T-helper 17 cell (primary cell): ENCODE results near the gene ORC2. TPM values are rescaled to one million over a fixed set of nuclear protein-coding genes. Genes with fewer than 3 reads are reported as not detected.
"Not testable (repeated sequence)": the region's sequence is repeated elsewhere in the genome, so short reads cannot be mapped to it uniquely, and the experiment has no call there.

Experiments
- ATAC-seq: fragments of 150-1000 bp; cut with Tn5 transposase; 2 replicates; pipeline ENCODE4 v1.10.0; 2021; ENCODE audit warnings: mild to moderate bottlenecking, moderate library complexity
- DNase-seq, 3 donors: peaks; one replicate each; pipeline versions ENCODE4 v3.0.0 to v3.0.0-alpha.2; 2020 to 2021
- H3K9me3 ChIP-seq: one replicate; pipeline ENCODE4 v1.7.0; 2013; ENCODE audit warnings: low read length, mild to moderate bottlenecking; ENCODE audit not compliant: control insufficient read depth, poor library complexity, severe bottlenecking
- H3K27ac Mint-ChIP-seq: one replicate; pipeline ENCODE4 v1.8.0; 2022; ENCODE audit warnings: mild to moderate bottlenecking, moderate library complexity, mixed read lengths
- H3K27me3 Mint-ChIP-seq: one replicate; pipeline ENCODE4 v1.8.0; 2022; ENCODE audit warnings: mixed read lengths
- H3K36me3 Mint-ChIP-seq: one replicate; pipeline ENCODE4 v1.8.0; 2022; ENCODE audit warnings: low read depth, mixed read lengths
- H3K4me1 Mint-ChIP-seq: one replicate; pipeline ENCODE4 v1.8.0; 2022; ENCODE audit warnings: mild to moderate bottlenecking, mixed read lengths
- H3K4me3 Mint-ChIP-seq: one replicate; pipeline ENCODE4 v1.8.0; 2022; ENCODE audit warnings: mild to moderate bottlenecking, moderate library complexity, mixed read lengths
- total RNA-seq, 4 donors: library from RNA in 2 of 4; stranded (reverse) in 2 of 4; gene quantifications; one replicate each; pipeline ENCODE4 v1.2.3 and lab custom pipeline; 2022 to 2026

The ORC2 gene
- total RNA-seq, 2 donors from 2014 or later, result 28.7 to 29.8 TPM

- Mint-ChIP-seq H3K4me3 (no peak overlapping the region), H3K4me1 (peaks cover 2% of the 10 kb centered on the region), H3K27me3 (no peaks in the 10 kb centered on the region), H3K36me3 (peaks cover 10% of the 10 kb centered on the region), H3K27ac (no peak overlapping the region)
- H3K9me3 ChIP-seq, result no peaks in the 10 kb centered on the region
- ATAC-seq, result no peak
- DNase-seq, result no peak
Observed at GRCh38 chr2:200913654-200914053, 49.8 kb downstream of the ORC2 start.

- no peaks in the 10 kb centered on the region for H3K9me3 ChIP-seq
- H3K4me3 Mint-ChIP-seq, result no peak overlapping the region
- no peaks in the 10 kb centered on the region for H3K27me3 Mint-ChIP-seq
- no peak for DNase-seq
- no peak overlapping the region for H3K27ac Mint-ChIP-seq
- peaks cover 6% of the 10 kb centered on the region for H3K36me3 Mint-ChIP-seq
- H3K4me1 Mint-ChIP-seq, result peaks cover 2% of the 10 kb centered on the region
- no peak for ATAC-seq
Observed at GRCh38 chr2:200909958-200910357, 53.5 kb downstream of the ORC2 start.

GRCh38 chr2:200905618-200906296 lies 57.7 kb downstream of the ORC2 start:
- H3K27me3 Mint-ChIP-seq, result no peaks in the 10 kb centered on the region
- no peaks in the 10 kb centered on the region for H3K36me3 Mint-ChIP-seq
- no peak for ATAC-seq

GRCh38 chr2:200901459-200902072 lies 61.9 kb downstream of the ORC2 start:
- Mint-ChIP-seq H3K27ac (peak overlapping the region; percentile 79), H3K4me1 (peaks cover 5% of the 10 kb centered on the region), H3K36me3 (peaks cover 9% of the 10 kb centered on the region), H3K4me3 (no peak overlapping the region), H3K27me3 (no peaks in the 10 kb centered on the region)
- ATAC-seq, result peak; percentile 100
- H3K9me3 ChIP-seq, result no peaks in the 10 kb centered on the region
- DNase-seq, result peak; percentile 39 to 51 (median 49)

More at GRCh38 chr2:200905618-200906296, 57.7 kb downstream of the ORC2 start:
- H3K4me1 Mint-ChIP-seq, result peaks cover 2% of the 10 kb centered on the region
- peak in 1 of 3 donors; percentile 15 for DNase-seq
- H3K4me3 Mint-ChIP-seq, result no peak overlapping the region
- no peaks in the 10 kb centered on the region for H3K9me3 ChIP-seq
- H3K27ac Mint-ChIP-seq, result peak overlapping the region; percentile 43

GRCh38 chr2:200899482-200899881 lies 64.0 kb downstream of the ORC2 start:
- peaks cover 5% of the 10 kb centered on the region for H3K4me1 Mint-ChIP-seq
- no peak overlapping the region for H3K4me3 Mint-ChIP-seq
- H3K27me3 Mint-ChIP-seq, result no peaks in the 10 kb centered on the region
- DNase-seq (no peak), ATAC-seq (no peak)
- peaks cover 15% of the 10 kb centered on the region for H3K36me3 Mint-ChIP-seq
- H3K27ac Mint-ChIP-seq, result no peak overlapping the region
- H3K9me3 ChIP-seq, result no peaks in the 10 kb centered on the region

- ATAC-seq (peak; percentile 78), DNase-seq (peak; percentile 84 to 90 (median 87))
- Mint-ChIP-seq H3K4me3 (peak within 1 kb of the TSS; percentile 98), H3K27me3 (no peaks in the 10 kb centered on the region), H3K36me3 (peaks cover 2% of the 10 kb centered on the region), H3K4me1 (peaks cover 38% of the 10 kb centered on the region), H3K27ac (peak within 1 kb of the TSS; percentile 99)
- H3K9me3 ChIP-seq, result no peaks in the 10 kb centered on the region
Observed at GRCh38 chr2:200888704-200889625, 74.5 kb downstream of the ORC2 start, which contains the start of the genes NIF3L1 and PPIL3. TSS of gene NIF3L1 (plus strand) at chr2:200889371. CDS start at chr2:200891944, 2,573 bp downstream. TSS of gene PPIL3 (minus strand) at chr2:200889077. CDS start at chr2:200887615, 1,462 bp downstream.

- not testable (repeated sequence) for DNase-seq, H3K9me3 ChIP-seq, H3K27ac Mint-ChIP-seq, H3K4me3 Mint-ChIP-seq, H3K4me1 Mint-ChIP-seq, H3K27me3 Mint-ChIP-seq, H3K36me3 Mint-ChIP-seq, ATAC-seq
Observed at GRCh38 chr2:200881715-200882249, 81.7 kb downstream of the ORC2 start.

GRCh38 chr2:200878289-200878880 lies 85.1 kb downstream of the ORC2 start:
- no peak for ATAC-seq
- H3K9me3 ChIP-seq, result no peaks in the 10 kb centered on the region
- no peak overlapping the region for H3K4me3 Mint-ChIP-seq

GRCh38 chr2:200877443-200877842 lies 86.0 kb downstream of the ORC2 start:
- H3K4me1 Mint-ChIP-seq, result no peaks in the 10 kb centered on the region
- H3K27me3 Mint-ChIP-seq, result no peaks in the 10 kb centered on the region
- DNase-seq, result no peak
- no peak overlapping the region for H3K4me3 Mint-ChIP-seq
- H3K36me3 Mint-ChIP-seq, result peaks cover 2% of the 10 kb centered on the region
- no peaks in the 10 kb centered on the region for H3K9me3 ChIP-seq
- no peak overlapping the region for H3K27ac Mint-ChIP-seq
- no peak for ATAC-seq

More at GRCh38 chr2:200878289-200878880, 85.1 kb downstream of the ORC2 start:
- no peak for DNase-seq
- Mint-ChIP-seq H3K36me3 (peaks cover 4% of the 10 kb centered on the region), H3K27ac (no peak overlapping the region), H3K27me3 (no peaks in the 10 kb centered on the region), H3K4me1 (peaks cover 2% of the 10 kb centered on the region)

- ATAC-seq, result no peak
- no peak overlapping the region for H3K4me3 Mint-ChIP-seq
- H3K9me3 ChIP-seq, result no peaks in the 10 kb centered on the region
- no peak for DNase-seq
- no peaks in the 10 kb centered on the region for H3K27me3 Mint-ChIP-seq
- H3K36me3 Mint-ChIP-seq, result peaks cover 2% of the 10 kb centered on the region
- H3K4me1 Mint-ChIP-seq, result peaks cover 6% of the 10 kb centered on the region
- H3K27ac Mint-ChIP-seq, result no peak overlapping the region
Observed at GRCh38 chr2:200873560-200873959, 89.9 kb downstream of the ORC2 start.

GRCh38 chr2:200871151-200871550 lies 92.3 kb downstream of the ORC2 start:
- no peak overlapping the region for H3K4me3 Mint-ChIP-seq
- H3K4me1 Mint-ChIP-seq, result peaks cover 6% of the 10 kb centered on the region
- H3K27ac Mint-ChIP-seq, result no peak overlapping the region
- H3K27me3 Mint-ChIP-seq, result no peaks in the 10 kb centered on the region
- no peaks in the 10 kb centered on the region for H3K9me3 ChIP-seq
- no peak for DNase-seq
- H3K36me3 Mint-ChIP-seq, result peaks cover 2% of the 10 kb centered on the region
- no peak for ATAC-seq

GRCh38 chr2:200869014-200869413 lies 94.4 kb downstream of the ORC2 start:
- Mint-ChIP-seq H3K27me3 (no peaks in the 10 kb centered on the region), H3K4me1 (peaks cover 15% of the 10 kb centered on the region), H3K27ac (peak overlapping the region; percentile 85), H3K36me3 (peaks cover under 1% of the 10 kb centered on the region), H3K4me3 (no peak overlapping the region)
- no peaks in the 10 kb centered on the region for H3K9me3 ChIP-seq
- DNase-seq (no peak), ATAC-seq (no peak)
